Stimulated activated effector memory CD8-positive, alpha-beta T cell treated with anti-CD3 and anti-CD28 coated beads, Interleukin-12 subunit alpha, Interleukin-12 subunit beta, amount 100 ng/mL, for 72 hours (primary cell): Measurements from ENCODE around the gene UBD.

Experiments
- ATAC-seq: fragments of 150-1000 bp; cut with Tn5 transposase; 2 replicates; pipeline ENCODE4 v1.10.0; 2021
- DNase-seq, 2 donors: peaks; one replicate each; pipeline ENCODE4 v3.0.0; 2021 to 2022; ENCODE audit warnings: low spot score in 2 of 2
- H3K27ac Mint-ChIP-seq: one replicate; pipeline ENCODE4 v1.8.0; 2022; ENCODE audit warnings: mild to moderate bottlenecking, mixed read lengths
- H3K36me3 Mint-ChIP-seq: one replicate; pipeline ENCODE4 v1.8.0; 2022; ENCODE audit warnings: mild to moderate bottlenecking, mixed read lengths
- H3K4me1 Mint-ChIP-seq: one replicate; pipeline ENCODE4 v1.8.0; 2022; ENCODE audit warnings: mixed read lengths
- H3K4me3 Mint-ChIP-seq: one replicate; pipeline ENCODE4 v1.8.0; 2022; ENCODE audit warnings: mild to moderate bottlenecking, mixed read lengths
- H3K9me3 Mint-ChIP-seq: one replicate; pipeline ENCODE4 v1.8.0; 2022; ENCODE audit warnings: mixed read lengths

UBD gene

GRCh38 chr6:29576056-29576455, 16.5 kb upstream of the UBD start:
- H3K27ac Mint-ChIP-seq = no peak overlapping the region
- H3K4me3 Mint-ChIP-seq = no peak overlapping the region
- H3K36me3 Mint-ChIP-seq = no peaks in the 10 kb centered on the region
- no peaks in the 10 kb centered on the region for H3K4me1 Mint-ChIP-seq
- H3K9me3 Mint-ChIP-seq = no peaks in the 10 kb centered on the region
- ATAC-seq = no peak
- no peak for DNase-seq

DNA sequence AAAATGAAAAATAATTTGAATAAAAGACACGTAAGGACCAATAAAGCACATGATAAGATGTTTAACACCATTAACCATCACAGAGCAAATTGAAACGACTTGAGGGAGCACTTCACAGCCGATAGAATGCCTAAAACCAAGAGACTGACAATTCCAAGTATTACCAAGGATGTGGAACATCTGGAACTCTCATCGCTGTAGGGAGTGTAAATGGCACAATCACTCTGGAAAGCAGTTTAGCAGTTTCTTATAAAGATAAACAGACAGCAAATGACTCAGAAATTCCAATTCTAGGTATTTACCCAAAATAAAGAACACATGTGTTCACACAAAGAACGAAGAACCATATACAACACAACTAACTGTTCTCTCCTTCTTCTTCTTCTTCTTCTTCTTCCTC, 8.5 kb upstream of the UBD start:
- DNase-seq = no peak
- no peak overlapping the region for H3K27ac Mint-ChIP-seq
- H3K36me3 Mint-ChIP-seq = no peaks in the 10 kb centered on the region
- H3K4me3 Mint-ChIP-seq = no peak overlapping the region
- no peak for ATAC-seq
- no peaks in the 10 kb centered on the region for H3K4me1 Mint-ChIP-seq
- no peaks in the 10 kb centered on the region for H3K9me3 Mint-ChIP-seq

- Mint-ChIP-seq H3K36me3 (no peaks in the 10 kb centered on the region), H3K4me1 (no peaks in the 10 kb centered on the region), H3K27ac (no peak overlapping the region), H3K9me3 (no peaks in the 10 kb centered on the region), H3K4me3 (no peak overlapping the region)
- ATAC-seq (no peak), DNase-seq (no peak)
Observed at GRCh38 chr6:29567541-29567940, 8.0 kb upstream of the UBD start.

DNA sequence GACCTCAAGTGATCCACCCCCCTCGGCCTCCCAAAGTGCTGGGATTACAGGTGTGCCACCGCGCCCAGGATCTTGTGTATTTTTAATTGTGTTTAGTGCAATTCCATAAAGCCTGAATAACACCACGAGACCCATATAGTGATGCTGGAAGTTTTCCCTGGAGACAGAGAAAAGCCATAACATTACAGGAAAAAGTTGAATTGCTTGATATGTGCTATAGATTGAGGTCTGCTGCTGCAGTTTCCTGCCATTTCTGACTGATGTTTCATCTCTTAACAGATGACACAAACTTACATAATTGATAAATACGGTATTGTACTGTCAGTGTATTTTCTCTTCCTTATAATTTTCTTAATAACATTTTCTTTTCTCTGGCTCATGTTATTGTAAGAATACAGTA, 7.3 kb upstream of the UBD start:
- no peak for DNase-seq
- Mint-ChIP-seq H3K4me3 (no peak overlapping the region), H3K9me3 (no peaks in the 10 kb centered on the region), H3K36me3 (no peaks in the 10 kb centered on the region), H3K27ac (no peak overlapping the region), H3K4me1 (no peaks in the 10 kb centered on the region)
- ATAC-seq = no peak

- Mint-ChIP-seq H3K4me1 (peaks cover 5% of the 10 kb centered on the region), H3K4me3 (no peak overlapping the region), H3K9me3 (no peaks in the 10 kb centered on the region), H3K27ac (no peak overlapping the region), H3K36me3 (no peaks in the 10 kb centered on the region)
- no peak for DNase-seq
- ATAC-seq = no peak
Observed at GRCh38 chr6:29564875-29565274, 5.3 kb upstream of the UBD start.

GRCh38 chr6:29563435-29563965, 4.0 kb upstream of the UBD start:
- no peak for ATAC-seq
- H3K4me1 Mint-ChIP-seq = peaks cover 5% of the 10 kb centered on the region
- no peak overlapping the region for H3K27ac Mint-ChIP-seq
- DNase-seq = no peak
- H3K4me3 Mint-ChIP-seq = no peak overlapping the region
- no peaks in the 10 kb centered on the region for H3K9me3 Mint-ChIP-seq
- H3K36me3 Mint-ChIP-seq = no peaks in the 10 kb centered on the region

DNA sequence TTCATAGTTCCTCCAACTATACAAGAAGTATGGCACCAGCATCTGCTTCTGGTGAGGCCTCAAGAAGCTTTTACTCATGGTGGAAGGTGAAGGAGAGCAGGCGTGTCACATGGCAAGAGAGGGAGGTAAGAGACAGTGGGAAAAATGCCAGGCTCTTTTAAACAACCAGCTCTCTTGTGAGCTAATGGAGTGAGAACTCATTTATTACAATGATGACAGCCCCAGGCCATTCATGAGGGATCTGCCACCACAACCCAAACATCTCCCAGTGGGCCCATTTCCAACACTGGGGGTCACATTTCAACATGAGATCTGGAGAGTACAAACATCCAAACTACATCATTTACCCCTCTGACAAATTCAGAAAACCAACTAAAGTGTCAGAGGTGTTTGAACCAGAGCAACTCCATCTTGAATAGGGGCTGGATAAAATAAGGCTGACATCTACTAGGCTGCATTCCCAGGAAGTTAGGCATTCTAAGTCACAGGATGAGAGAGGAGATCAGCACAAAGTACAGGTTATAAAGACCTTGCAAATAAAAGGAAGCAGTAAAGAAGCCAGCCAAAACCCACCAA, 2.2 kb upstream of the UBD start:
- ATAC-seq = no peak
- no peaks in the 10 kb centered on the region for H3K9me3 Mint-ChIP-seq
- DNase-seq = peak in 1 of 2 donors; percentile 10
- H3K4me3 Mint-ChIP-seq = no peak overlapping the region
- H3K4me1 Mint-ChIP-seq = peaks cover 5% of the 10 kb centered on the region
- no peak overlapping the region for H3K27ac Mint-ChIP-seq
- H3K36me3 Mint-ChIP-seq = no peaks in the 10 kb centered on the region

GRCh38 chr6:29561091-29561490, 1.6 kb upstream of the UBD start:
- H3K9me3 Mint-ChIP-seq = no peaks in the 10 kb centered on the region
- ATAC-seq = no peak
- H3K4me1 Mint-ChIP-seq = peaks cover 5% of the 10 kb centered on the region
- H3K27ac Mint-ChIP-seq = no peak overlapping the region
- H3K36me3 Mint-ChIP-seq = no peaks in the 10 kb centered on the region
- H3K4me3 Mint-ChIP-seq = no peak overlapping the region
- peak in 1 of 2 donors; percentile 25 for DNase-seq

- Mint-ChIP-seq H3K4me1 (peaks cover 10% of the 10 kb centered on the region), H3K36me3 (no peaks in the 10 kb centered on the region)
- peak in 1 of 2 donors; percentile 33 for DNase-seq
Observed at GRCh38 chr6:29558439-29559079, 973 bp downstream of the UBD start.

GRCh38 chr6:29557320-29557719, 2.2 kb downstream of the UBD start:
- no peaks in the 10 kb centered on the region for H3K9me3 Mint-ChIP-seq

More at GRCh38 chr6:29558439-29559079, 973 bp downstream of the UBD start:
- Mint-ChIP-seq H3K27ac (no peak overlapping the region), H3K9me3 (no peaks in the 10 kb centered on the region), H3K4me3 (no peak overlapping the region)
- ATAC-seq = no peak

GRCh38 chr6:29554764-29555163, 4.8 kb downstream of the UBD start:
- DNase-seq = peak in 1 of 2 donors; percentile 8
- H3K9me3 Mint-ChIP-seq = no peaks in the 10 kb centered on the region
- H3K4me1 Mint-ChIP-seq = peaks cover 12% of the 10 kb centered on the region
- peak overlapping the region; percentile 61 for H3K4me3 Mint-ChIP-seq
- no peak overlapping the region for H3K27ac Mint-ChIP-seq
- ATAC-seq = no peak
- H3K36me3 Mint-ChIP-seq = no peaks in the 10 kb centered on the region

More at GRCh38 chr6:29557320-29557719, 2.2 kb downstream of the UBD start:
- DNase-seq = peak in 1 of 2 donors; percentile 17
- Mint-ChIP-seq H3K27ac (no peak overlapping the region), H3K4me3 (no peak overlapping the region), H3K36me3 (no peaks in the 10 kb centered on the region), H3K4me1 (peaks cover 18% of the 10 kb centered on the region)
- no peak for ATAC-seq

GRCh38 chr6:29553268-29554057, 6.1 kb downstream of the UBD start:
- H3K27ac Mint-ChIP-seq = no peak overlapping the region

GRCh38 chr6:29552512-29553051, 7.0 kb downstream of the UBD start:
- DNase-seq (peak in 1 of 2 donors; percentile 46), ATAC-seq (peak; percentile 70)
- Mint-ChIP-seq H3K4me1 (peaks cover 16% of the 10 kb centered on the region), H3K4me3 (peak overlapping the region; percentile 61), H3K36me3 (no peaks in the 10 kb centered on the region), H3K9me3 (no peaks in the 10 kb centered on the region), H3K27ac (no peak overlapping the region)

More at GRCh38 chr6:29553268-29554057, 6.1 kb downstream of the UBD start:
- ATAC-seq (peak; percentile 67), DNase-seq (peak in 1 of 2 donors; percentile 51)
- no peaks in the 10 kb centered on the region for H3K36me3 Mint-ChIP-seq
- H3K9me3 Mint-ChIP-seq = no peaks in the 10 kb centered on the region
- H3K4me1 Mint-ChIP-seq = peaks cover 12% of the 10 kb centered on the region
- H3K4me3 Mint-ChIP-seq = peak overlapping the region; percentile 61

GRCh38 chr6:29547573-29547972, 12.0 kb downstream of the UBD start:
- H3K4me3 Mint-ChIP-seq = no peak overlapping the region
- H3K4me1 Mint-ChIP-seq = peaks cover 4% of the 10 kb centered on the region
- no peaks in the 10 kb centered on the region for H3K9me3 Mint-ChIP-seq
- peak; percentile 84 for ATAC-seq
- no peaks in the 10 kb centered on the region for H3K36me3 Mint-ChIP-seq
- no peak overlapping the region for H3K27ac Mint-ChIP-seq
- DNase-seq = peak in 1 of 2 donors; percentile 46

DNA sequence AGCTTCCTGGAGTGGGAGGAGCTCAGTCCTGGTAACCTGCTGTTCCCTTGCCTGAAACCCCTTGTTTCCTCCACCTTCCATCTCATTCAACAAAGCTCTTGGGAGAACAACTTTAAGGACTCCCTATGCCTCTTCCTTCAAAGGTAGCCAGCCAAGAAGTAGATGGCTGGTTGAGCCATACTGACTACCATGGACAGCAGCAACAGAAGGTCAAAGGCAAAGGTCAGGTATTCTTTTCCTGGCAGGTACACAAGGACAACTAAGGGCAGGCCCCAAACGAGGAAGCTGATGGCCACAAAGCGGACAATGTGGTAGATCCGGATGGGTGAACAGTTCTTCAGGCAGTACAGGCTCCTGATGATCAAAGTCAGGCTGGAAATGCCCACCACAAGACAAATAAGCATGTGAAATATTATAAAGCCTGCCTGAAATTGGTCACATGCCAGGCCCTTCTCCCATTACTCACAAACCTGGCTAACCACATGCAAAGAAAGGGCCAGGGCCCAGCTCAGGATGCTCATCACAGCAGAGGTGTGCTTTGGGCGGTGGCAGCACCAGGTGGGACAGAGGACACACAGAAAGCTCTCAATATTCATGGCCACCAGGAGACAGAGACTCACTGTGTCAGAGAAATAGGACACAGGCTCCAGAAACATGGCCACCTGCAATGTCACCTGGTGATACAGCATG, 21.7 kb downstream of the UBD start:
- H3K36me3 Mint-ChIP-seq = no peaks in the 10 kb centered on the region
- ATAC-seq (no peak), DNase-seq (peak in 1 of 2 donors; percentile 34)

More for the DNA sequence above, 21.7 kb downstream of the UBD start:
- Mint-ChIP-seq H3K4me1 (no peaks in the 10 kb centered on the region), H3K4me3 (no peak overlapping the region), H3K27ac (no peak overlapping the region), H3K9me3 (no peaks in the 10 kb centered on the region)
